Glomerular endothelial cell (primary cell): ENCODE measurements around the gene ETNK2. TPM values are rescaled to one million over a fixed set of nuclear protein-coding genes. Genes with fewer than 3 reads are reported as not detected.
"Not testable (repeated sequence)": the region's sequence is repeated elsewhere in the genome, so short reads cannot be mapped to it uniquely, and the experiment has no call there.

ENCODE experiments used
- DNase-seq: peaks from one replicate; pipeline ENCODE4 v3.0.0-alpha.2; 2011; ENCODE audit warnings: low read depth, low spot score; ENCODE audit errors: extremely low read depth
- total RNA-seq: library from RNA; depleted of rRNA; stranded (reverse); fragments of >200 nt; gene quantifications from 2 replicates; pipeline ENCODE4 v1.2.3, GENCODE V29; 2015

ETNK2 gene
- total RNA-seq, 1 donor from 2014 or later = 15.3 TPM

DNA sequence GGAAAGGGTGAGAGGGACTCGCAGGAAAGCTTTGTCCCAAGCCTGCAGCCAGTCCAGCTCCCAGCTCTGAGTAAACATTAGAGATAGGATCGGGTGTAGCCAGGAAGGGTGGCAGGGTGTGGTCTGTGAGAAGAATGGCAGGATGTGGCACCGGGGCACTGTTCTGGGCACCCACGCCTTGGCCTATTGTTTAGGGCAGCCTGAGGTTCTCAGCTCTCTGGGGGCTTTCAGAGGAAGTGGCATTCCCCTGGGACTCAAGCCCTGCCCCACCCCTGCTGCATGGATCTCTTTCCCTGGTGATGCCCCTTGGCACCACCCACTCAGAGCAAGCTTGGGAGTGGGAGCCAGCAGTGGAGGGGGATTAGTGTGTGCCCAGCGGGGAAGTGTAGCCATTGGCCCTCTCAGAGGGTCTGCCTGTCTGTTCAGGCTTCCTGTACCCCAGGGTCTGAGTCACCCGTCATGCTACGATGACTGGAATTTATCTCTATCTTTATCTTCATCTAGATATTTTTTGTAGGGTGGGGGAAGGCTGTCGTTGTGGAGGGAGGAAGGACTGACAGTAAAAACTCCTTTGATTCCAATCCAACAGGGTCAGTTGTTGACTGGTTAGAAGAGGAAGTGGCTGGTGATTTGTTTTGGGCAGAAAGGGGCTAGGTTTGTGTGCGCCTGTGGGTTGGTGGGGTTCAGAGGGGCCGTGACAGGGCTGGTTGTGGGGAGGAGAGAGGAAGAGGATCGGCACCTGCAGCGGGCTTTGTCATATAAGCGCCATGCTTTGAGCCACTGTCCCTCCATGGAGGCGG lies 47.3 kb downstream of the ETNK2 start:
- no peak for DNase-seq

DNA sequence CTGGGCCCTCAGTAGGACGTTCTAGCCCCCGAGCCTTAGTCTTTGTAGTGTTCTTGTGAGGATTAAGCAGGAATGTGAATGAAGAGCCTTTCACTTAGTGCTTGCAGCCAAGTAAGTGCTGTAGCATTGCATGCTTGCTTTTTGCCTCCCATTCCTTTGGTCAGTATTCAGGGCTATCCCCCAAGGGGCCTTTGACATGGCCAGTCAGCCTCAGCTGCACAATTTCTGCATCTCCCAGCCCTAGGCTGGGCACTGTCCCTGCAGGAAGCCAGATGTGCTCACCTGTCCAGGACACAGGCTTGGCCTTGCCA lies 48.5 kb downstream of the ETNK2 start:
- no peak for DNase-seq

DNA sequence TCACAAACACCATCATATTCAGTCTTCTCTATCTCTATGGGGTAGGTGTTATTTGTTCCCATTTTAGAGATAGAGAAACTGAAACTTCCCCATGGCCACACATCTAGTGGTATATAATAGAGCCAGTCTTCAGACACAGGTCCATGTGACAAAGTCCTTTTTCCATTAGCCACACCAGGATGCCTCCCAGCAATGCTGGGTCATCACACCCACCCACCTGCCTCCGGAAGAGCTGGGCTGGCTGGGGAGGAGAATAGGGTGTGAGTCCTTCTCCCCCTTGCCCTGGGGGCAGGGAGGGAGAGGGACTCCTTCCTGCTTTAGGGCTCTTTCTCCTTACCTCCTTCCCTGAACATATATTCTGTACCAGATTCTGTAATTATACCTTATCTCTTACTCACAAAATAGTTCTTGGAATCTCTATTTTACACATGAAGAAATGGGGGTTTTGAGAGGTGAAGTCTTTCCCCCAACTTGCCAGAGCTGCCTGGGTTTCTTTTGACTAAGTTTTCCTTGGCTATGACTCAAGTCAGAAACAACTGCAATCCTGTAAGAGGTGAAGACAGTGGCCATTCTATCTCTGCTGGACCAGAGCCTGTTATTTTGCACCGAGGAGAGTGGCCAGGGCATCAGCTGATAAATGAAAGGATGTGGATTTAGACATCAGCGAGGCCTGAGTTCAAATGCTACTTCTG lies 49.0 kb downstream of the ETNK2 start:
- no peak for DNase-seq

DNA sequence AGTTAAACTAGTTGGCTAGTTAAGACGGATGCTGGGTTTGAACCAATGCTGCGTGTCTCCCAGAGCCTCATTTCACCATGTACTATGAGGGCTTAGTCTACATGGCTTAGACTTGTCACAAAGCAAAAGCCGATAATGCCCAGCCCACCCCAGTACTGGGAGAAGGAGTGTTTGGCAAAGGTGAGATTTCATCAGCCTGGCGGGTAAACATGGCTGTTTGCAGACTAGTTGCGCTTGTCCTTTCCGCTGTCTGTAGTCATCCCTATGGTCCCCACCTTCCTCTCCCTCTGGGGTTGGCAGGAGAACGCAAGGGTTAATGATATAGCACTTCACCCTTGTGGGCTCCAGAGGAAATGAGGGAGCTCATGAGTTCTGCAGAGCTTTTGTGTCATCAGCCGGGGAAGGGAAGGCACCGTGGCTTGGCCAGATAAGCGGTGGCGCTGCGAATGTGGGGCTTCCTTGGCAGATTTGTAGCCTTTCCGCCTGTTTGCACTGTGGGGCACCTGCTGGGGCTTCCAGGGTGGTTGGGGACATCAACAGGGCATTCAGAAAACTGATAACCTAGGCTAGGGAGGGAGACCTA lies 49.7 kb downstream of the ETNK2 start:
- DNase-seq = no peak

DNA sequence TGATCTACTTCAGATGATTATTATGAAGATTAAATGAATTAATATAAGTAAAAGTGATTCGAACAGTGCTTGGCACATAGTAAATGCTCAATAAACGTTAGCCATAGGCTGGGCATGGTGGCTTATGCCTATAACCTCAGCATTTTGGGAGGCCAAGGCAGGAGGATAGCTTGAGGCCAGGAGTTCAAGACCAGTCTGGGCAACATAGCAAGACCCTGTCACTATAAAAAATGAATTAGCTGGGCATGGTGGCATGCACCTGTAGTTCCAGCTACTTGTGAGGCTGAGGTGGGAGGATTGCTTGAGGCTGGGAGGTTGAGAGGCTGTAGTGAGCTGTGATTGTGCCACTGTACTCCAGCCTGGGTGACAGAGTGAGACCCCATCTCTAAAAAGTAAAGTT lies 52.1 kb downstream of the ETNK2 start:
- not testable (repeated sequence) for DNase-seq

DNA sequence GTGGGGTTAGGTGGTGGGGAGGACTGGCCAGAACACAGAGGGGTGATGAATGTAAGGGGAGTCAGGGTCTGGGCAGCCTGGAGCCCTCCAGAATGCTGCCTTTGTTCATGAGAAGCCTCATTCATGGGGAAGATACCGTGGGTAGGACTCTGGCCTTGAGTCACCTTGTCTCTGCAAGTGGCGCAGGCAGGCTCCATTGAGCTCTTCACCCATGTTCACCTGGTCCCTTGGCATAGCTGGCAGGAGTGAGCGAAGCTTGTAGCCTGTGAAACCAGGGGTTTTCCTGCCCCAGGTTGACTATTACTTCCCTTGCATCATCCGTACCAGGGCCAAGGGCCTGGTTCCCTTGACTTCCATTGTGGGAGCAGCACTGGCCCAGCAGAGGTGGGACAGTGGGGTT lies 53.2 kb downstream of the ETNK2 start:
- no peak for DNase-seq

DNA sequence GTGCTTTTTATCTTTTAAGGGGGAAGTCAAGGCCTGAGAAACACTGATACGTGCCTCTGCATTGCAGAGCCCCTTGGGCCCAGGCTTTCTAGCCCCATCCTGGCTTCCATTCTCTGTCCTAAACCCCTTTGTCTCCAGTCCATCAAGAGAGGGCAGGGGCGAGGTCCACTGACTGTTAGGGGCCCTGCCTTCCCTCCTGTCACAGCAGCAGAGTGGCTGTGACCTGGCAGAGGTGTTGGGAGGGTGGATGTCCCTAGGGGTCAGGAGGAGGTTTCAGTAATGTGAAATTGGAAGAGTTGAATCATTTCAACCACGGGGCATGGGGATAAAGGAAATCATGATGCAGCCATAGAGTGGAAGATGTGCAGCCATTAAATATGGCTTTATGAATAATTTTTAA lies 54.9 kb downstream of the ETNK2 start:
- DNase-seq = no peak

DNA sequence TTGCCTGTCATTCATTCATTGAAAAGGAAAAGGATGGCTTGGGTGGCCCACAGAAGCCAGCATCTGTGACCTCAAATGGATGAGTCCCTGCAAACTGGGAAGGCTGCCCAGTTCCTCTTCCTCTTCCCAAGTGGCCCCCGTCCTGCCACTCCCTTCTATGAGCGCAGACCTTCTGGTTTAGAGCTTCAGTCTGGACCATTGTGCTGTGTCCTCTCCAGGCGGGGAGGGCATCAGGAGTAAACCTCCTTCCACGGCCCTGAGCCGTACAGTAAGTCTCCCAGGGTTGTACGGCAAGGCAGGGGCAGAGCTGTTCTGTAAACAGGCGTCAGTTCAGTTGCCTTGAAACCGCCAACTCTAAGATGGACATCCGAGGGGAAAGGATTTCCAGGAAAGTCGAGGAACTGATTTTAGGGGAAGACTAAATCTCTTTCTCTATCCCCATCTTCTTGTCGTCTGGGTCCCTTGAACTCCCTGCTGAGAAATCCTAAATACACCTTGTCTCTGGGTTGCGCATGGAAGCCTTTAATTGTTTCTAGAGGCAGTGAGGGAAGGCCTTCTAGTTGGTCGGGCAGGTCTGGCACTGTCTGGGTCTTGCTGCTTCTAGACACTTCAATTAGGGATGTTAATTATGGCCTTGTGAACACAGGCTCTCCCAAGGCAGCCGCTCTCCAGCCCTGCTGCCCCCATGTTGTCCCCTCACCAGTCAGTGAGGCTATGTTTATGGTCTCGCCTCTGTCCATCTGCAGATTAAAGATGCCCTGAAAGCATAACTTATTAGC lies 56.8 kb downstream of the ETNK2 start:
- no peak for DNase-seq

DNA sequence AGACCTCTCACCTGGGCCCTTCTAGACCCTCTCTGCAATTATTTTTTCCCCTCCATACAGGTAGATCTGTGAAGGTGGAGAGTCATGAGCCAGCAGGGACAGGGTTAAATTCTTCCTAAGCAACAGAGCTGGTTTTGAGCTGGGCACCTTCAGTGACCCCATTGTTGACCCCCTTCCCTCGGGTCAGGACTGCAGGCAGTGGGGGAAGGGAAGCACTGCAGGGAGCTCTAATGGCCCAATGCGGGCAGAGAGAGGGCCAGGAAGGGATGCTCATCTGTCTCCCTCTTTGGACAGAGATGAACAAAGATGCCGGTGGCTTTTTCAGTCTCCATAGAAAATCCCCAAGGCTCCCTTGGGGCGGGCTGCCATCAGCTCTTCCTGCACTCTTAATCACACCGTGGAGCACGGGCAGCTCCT lies 57.5 kb downstream of the ETNK2 start:
- no peak for DNase-seq

DNA sequence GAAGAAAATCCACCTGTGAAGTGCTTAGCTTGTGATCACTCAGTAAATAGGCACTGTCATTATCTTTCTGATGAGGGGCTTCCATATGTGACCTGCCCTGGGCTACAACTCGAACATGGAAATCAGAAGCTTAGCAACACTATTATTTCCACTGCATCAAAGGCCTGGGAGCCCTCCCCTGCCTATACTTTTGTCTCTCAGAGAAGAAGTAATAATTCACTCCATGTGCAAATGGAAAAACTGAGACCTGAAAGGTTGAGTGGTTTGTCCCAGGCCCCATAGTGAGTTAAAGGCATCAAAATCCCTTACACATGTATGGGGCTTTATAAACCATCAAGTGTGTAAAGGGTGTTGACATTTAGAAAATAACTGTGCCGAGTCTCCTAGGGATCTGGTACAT lies 58.1 kb downstream of the ETNK2 start:
- no peak for DNase-seq

DNA sequence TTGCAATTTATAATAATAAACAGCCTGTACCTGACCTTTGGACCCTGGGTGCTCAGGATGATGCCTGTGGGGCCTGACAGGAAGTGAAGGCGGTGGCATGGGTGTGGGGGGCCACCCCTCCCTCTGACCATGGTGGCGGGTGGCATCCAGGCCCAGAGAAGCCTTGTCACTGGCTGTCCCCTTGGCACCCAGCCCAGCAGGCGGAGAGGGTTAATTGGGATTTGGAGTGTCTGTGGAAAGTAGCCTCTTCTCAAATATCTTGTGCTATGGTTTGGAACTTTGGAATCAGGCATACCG lies 58.5 kb downstream of the ETNK2 start:
- no peak for DNase-seq

DNA sequence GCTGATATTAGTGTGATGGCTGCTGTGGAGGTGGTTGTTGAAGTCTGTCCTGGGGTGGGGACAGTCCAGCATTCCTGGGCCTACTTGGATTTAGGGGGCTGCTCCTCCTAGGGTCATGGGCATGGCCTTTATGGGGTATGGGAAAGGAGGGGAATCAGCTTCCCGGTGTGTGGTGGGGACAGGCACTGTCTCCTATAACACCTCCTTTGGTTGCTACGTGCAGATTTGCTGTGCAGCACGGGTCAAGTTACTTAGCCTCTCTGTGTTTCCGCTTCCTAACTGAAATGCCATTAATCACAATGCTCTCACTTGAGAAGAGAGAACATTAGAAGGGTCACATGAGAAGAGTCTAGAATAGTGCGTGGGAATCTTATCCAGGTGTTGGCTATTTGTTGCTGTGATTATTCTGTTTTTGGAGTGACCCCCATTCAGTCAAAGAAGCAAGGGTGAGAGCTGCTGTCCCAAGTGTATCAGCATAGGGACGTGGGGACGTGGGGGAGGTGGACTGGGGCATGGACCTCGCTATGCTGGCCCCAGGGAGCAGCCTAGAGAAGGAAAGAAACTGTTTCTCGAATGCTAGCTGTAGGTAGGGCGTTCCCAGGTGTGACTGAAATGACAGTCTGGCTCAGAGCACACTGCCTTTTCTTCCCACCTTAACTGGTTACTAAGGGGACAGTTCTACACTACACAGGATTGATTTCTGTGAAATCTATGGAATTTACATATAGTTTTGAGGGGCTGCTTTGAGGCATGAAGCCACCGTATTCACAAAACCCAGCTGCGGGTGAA lies 59.0 kb downstream of the ETNK2 start:
- no peak for DNase-seq

DNA sequence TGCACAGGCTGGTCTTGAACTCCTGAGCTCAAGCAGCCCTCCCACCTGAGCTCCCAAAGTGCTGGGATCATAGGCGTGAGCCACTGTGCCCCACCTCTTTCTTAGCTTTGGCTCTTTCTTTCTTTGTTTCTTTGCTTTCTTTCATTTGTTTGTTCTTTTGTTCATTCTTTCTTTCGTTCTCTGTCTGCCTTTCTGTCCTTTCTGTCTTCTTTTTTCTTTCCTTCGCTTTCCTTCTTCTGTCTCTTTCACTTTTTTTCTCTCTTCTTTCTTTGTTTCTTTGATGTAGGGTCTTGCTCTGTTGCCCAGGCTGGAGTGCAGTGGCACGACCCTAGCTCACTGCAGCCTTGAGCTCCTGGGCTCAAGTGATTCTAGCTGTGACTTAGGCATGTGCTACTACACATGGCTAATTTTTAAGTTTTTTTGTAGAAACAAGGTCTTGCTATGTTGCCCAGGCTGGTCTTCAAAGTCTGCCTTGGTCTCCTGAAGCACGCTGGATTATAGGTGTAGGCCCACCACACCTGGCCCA lies 60.0 kb downstream of the ETNK2 start:
- no peak for DNase-seq

DNA sequence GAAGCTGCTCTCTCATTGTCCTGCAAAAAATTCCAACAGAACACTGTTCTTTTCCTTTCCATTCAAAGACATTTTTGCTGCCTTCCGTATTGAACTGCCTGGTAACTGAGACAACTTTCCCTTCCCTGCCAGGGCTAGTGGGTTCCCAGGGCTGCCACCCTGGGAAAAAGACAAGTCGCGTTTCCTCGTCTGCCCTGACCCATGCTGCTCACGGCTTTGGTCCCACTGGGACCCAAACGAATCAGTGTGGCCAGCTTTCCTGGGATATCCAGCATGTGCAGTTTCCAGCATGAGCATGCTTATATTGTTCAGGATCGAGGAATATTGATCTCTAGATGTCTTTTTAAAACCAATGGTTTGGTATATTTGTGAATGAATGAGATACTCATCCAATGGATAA lies 60.8 kb downstream of the ETNK2 start:
- DNase-seq = no peak

DNA sequence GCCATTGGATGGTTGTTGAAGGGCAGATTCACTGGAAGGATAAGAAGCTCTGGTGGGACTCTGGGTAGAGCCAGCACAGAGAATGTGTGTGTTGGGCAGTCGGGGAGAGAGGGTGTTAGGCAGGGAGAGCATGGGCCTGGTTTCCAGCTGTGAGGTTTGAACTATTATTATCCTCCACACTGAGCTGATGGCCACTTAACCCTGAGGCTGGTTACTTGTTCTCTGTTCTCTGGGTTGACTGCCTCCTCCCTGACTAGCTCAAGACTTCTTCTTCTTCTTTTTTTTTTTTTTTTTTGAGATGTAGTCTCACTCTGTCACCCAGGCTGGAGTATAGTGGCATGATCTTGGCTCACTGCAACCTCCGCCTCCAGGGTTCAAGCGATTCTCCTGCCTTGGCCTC lies 61.7 kb downstream of the ETNK2 start:
- not testable (repeated sequence) for DNase-seq

DNA sequence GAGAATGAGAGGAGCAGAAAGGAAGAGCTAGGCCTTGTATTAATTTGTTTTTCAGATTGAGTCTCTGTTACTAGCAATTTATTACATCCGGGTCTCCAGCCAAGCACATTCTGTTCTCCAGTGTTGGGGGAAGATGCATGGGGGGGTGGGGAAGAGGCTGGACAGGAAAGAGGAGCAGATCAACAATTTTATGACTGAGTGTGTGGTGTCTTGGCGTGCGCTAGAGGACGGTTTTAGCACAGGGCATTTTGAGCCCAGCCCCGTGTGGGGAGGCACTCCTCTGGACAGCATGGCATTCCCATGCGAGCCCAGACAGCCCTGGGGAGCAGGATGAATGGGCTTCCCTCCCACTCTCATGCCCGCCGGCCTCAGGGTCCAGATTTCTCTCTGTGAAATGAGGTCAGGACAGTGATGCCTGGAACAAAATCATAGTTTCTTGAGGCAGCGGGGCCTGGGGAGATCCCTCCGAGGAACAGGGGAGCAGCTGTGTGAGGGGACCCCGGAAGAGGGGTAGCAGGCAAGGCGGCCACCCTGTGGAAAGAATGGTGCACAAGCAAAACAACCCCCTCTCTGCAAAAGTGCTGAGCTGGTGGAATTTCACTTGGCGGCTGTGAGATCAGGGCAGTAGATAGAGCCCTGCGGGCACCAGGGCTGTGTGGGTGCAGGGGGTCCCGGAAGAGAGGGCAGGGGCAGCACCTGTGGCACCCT lies 62.6 kb downstream of the ETNK2 start:
- no peak for DNase-seq

DNA sequence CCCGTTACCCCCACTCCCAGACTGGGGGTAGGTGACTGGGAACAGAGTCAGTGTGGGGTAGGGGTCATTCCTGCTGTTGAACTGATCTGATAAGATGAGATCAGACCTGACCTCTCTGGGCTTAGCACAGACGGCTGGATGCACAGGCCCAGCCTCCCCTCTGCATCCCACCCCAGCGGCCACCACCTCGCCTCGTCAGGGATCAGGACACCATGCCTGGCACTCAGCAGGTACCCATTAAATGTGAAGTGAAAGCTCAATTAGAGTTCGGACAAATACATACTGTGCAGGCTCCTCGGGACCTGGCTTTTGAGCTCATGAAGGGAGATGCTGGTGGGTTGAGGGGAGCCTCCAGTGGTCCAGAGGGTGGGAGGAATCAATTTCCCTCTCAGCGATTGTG lies 63.2 kb downstream of the ETNK2 start:
- no peak for DNase-seq

DNA sequence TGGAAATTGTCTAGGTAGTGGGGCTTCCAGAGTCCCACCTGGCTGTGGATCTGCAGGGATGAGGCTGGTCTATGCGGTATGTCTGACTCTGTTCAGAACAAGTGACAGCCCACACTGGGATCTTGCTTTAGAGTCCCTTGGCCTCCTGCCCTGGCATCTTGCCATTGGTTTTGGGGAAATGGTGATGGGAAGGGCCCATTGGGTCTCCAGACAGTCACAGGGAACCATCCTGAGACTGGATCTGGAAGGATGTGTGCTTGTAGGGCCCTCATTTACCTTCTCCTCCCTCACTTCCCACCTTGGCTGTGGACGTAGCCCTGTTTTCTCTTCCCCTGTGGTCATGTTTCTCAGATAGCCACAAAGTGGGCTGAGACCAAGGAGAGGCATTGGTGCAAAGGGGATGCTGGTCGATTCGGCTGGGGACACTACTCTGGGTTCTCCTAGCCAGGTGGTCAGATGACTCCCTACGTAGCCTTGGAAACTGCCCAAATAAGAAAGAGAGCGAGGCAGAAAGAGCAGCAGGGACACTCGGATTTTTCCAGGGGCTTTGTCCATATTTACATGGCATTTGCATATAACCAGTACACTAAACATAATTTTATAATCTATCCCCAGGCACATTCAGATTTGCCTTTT lies 63.8 kb downstream of the ETNK2 start:
- no peak for DNase-seq

DNA sequence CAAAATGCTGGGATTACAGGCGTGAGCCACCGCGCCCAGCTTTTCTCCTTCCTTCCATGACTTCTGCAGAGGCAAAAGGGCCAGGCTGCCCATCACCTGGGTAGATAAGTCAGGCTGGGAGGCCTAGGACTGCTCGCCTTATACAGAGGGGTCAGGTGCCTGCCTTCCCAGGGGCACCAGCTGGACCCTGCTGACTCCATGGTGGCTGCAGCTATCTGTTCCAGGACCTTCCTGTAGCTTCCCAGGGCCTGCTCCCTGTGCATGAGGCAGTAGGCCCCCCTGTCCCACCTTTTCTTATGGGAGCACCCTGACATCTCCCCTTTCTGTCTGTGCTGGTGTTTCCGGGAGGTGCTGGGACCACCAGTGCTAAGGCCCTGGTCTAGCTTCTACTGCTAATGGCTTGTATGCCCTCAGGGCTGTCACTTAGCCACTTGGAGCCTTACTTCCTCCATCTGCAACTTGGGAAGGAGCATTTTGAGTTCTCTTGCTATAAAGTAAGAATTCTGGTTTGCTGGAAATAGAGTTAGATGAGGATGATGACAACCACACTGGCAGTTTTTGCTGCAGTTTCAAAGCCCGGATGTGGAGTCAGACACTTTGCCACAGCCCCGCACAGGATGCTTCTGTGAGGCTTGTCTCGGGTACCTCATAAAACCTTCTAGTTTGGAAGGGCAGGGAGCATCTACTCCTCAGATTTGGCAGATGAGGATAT lies 64.5 kb downstream of the ETNK2 start:
- no peak for DNase-seq
